Head of caudate nucleus (tissue), 42 donors: ENCODE results near the gene LZTS3.

Source experiments
- DNase-seq, 42 donors: peaks; one replicate each; pipeline versions ENCODE4 v3.0.0 to v3.0.0-alpha.2; 2020 to 2021; ENCODE audit warnings: mixed read lengths in 7 of 42
- intact Hi-C: fragments of 100-400 bp; cut with DNase I; formaldehyde crosslinking; loops from one replicate; pipeline ENCODE4 v1.15.0; 2022

Gene LZTS3

GRCh38 chr20:3171391-3172125, 1.8 kb downstream of the LZTS3 start:
- peak in 3 of 42 donors; percentile 25 to 42 (median 35) for DNase-seq
- intact Hi-C loops: no loop called here

DNA sequence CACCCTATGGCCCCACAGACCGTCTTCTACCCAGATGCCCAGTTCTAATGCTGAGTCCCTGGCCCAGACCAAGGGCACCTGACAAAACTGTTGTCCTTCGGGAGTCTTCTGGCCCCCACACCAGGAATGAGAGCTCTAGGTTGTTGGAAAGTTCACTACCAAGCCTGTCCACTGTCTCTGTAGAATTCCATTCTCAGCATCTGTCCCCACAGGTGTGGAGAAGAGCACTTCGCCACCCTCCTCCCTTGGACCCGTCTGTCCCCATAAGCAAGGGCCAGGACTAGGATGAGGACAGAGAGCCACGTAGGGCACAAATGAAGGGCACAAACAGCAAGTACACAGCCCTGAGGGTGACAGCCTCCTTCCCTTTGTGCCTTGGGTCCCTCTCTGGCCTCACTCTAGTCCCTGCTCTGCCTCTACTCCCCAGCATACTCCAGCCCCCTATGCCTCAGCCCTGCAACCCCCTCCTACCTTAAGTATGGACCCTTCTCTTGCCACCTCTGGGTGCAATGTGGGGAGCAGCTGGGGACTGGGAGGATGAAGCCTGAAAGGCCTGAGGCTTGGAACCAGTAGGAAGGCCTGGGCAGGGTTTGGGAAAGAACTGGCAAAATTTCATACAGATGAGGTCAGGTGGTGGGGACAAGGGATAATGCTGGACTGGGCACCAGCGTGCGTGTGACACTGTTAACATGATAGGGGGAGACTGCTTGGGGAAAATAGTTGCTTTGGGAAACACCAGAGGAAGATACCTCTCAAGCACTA, 4.3 kb downstream of the LZTS3 start:
- DNase-seq: peak in 2 of 42 donors; percentile 1 to 23
- intact Hi-C loops: no loop called here

DNA sequence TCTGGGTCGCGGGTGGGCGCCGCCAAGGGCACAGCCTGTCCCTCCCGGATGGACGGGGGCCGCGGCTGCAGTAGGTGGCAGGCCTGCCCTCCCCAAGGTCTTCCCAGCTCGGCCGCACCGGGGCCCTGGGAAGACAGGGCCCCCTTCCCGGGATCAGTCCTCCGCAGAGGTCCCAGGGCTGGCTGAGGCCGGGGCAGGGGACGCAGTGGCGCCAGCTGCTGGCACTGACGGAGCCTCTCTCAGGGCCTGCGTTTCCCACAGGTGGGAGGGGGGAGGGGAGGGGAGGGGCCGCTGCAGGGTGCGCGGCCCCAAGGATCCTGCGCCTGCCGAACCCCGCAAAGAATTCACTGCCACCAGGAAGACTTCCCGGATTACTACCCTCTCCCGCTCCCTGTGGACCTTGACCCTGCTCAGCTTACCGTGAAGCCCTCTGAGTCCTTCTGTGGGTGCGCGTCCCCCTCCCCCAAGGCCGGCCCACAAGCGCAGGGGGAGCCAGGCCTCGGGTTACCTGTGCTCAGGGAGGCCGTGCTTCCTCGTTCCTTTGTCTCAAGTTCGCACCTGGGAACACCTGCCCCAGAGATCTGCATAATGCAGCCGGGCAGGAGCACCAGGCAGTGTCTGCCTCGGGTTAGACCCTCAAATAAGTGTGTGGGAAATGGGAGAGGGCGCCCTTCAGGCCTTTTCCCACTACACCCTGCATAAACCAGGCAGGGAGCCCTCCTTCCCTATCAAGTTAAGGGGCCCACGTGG, 5.1 kb downstream of the LZTS3 start:
- peak in 2 of 42 donors; percentile 25 to 31 for DNase-seq
- intact Hi-C loops: no loop called here

DNA sequence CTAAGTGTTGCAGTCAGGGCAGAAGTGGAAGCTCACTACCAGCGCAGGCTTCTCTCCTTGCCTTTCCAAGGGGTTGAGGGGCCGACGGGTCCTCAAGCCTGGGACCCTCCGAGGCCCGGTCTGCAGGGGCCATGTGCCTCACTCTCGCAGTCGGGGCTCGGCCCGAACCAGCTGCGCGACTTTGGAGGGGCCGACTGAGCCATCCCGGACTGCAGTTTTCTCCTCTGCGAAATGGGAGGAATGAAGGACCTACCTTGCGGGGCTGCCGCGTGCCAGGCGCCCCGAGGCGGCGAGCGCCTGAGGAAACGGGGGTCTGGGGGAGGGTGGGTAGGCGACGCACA, 5.6 kb downstream of the LZTS3 start:
- peak in 1 of 42 donors; percentile 20 for DNase-seq
- intact Hi-C loops: no loop called here

- DNase-seq: peak in 1 of 42 donors; percentile 32
- intact Hi-C loops: no loop called here
Measured at GRCh38 chr20:3166913-3167342, 6.4 kb downstream of the LZTS3 start.

- peak in 2 of 42 donors; percentile 25 to 38 for DNase-seq
- intact Hi-C loops: no loop called here
Measured at GRCh38 chr20:3166338-3166912, 6.9 kb downstream of the LZTS3 start.

DNA sequence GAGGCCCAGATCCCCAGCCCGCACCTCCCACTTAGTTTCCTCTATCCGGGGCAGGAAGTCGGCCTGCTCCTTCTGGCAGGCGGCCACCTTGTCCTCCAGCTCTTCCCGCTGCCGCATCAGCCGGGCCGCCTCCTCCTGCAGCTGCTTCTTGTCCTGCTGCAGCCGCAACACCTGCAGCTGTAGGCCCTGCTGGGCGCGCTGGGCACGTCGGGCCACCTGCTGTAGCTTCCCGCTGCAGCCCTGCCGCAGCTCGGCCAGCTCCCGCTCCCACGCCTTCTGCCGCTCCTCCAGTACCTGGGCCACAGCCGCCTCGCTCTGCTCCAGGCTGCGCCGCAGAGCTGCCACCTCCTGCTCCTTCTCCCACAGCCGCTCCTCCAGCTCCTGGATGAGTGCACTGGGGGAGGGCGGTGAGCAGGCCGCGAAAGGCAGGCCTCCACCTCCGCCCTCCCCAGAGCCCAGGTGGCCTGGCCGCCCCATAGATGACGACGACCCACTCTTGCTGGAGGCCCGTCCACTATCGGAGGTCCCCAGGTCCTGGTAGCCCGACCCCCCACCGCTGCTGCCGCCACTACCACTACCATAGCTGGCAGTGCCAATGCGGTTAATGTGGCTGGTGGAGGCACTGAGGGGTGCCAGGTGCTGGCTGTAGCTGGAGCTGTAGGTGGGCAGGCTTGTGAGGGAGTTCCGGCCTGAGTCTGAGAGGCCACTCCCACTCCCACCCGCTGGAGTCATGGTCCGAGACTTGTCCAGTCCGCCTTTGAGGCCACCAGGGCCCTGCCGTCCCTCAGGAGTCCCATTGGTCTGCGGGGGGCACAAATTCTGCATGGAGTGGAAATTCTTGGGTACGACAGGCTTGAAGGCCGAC, 7.6 kb downstream of the LZTS3 start:
- intact Hi-C loops: no loop called here
- DNase-seq: peak in 39 of 42 donors; percentile 33 to 85 (median 67)

DNA sequence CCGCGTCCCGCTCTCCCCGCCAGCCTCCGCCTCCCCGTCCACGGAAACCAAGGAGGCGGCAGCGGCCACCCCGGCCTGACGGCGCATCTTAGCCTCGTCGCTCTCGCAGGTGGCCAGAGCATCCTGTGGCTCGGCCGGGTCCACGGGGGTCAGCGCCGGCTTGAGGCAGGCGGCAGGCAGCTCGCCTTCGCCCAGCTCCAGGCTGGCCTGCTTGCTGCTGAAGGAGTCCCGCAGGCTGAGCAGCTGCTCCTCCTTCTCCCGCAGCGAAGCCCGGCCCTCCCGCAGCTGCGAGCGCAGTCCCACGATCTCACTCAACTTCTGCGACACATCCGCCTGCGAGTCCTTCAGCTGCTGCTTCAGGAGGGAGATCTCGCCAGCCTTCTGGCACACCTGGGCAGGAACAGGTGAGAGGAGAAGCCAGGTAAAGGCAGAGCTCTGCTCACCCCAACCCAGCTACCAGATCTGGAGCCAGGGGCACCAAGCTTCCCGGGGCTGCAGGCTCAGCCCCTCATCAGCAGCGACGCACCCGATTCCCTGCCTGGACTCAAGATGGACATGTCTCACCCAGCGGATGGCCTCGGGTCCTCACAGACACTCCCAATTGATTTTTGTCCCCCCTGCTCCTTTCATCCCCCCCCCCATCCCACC, 8.5 kb downstream of the LZTS3 start:
- intact Hi-C loops: no loop called here
- DNase-seq: peak in 2 of 42 donors; percentile 27 to 42

- DNase-seq: peak in 2 of 42 donors; percentile 25 to 35
- intact Hi-C loops: no loop called here
Measured at GRCh38 chr20:3164043-3164762, 9.1 kb downstream of the LZTS3 start.

GRCh38 chr20:3163099-3164042, 10.0 kb downstream of the LZTS3 start:
- intact Hi-C loops: no loop called here
- DNase-seq: peak in 2 of 42 donors; percentile 25 to 34

DNA sequence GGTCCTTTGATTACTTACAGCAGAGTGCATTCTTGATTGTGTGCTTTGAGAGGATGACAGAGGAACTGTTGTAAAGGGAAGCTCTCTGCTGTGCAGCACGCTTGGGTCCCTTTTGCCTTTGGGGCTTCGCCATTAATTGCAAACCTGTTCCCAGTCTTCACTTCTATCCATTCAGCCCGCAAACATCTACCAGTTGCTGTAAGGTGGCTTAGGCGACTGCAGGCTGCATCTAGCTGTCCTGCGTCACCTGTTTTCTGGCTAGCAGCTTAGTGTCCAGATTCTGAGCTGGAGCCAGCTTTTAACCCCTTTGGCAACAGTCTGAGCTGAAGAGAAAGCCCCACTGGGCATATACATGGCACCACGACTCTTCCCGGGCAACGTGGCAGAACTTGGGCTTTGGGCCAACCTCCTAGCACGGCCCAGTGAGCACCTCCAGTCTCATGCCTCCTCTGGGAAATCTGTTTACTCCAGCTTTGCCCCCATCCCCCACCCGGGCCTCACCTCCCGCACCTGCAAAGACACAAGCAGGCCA, 11.2 kb downstream of the LZTS3 start:
- intact Hi-C loops: no loop called here
- peak in 5 of 42 donors; percentile 29 to 60 (median 50) for DNase-seq

- peak in 2 of 42 donors; percentile 23 to 31 for DNase-seq
- intact Hi-C loops: no loop called here
Measured at GRCh38 chr20:3161316-3162079, 11.9 kb downstream of the LZTS3 start.

DNA sequence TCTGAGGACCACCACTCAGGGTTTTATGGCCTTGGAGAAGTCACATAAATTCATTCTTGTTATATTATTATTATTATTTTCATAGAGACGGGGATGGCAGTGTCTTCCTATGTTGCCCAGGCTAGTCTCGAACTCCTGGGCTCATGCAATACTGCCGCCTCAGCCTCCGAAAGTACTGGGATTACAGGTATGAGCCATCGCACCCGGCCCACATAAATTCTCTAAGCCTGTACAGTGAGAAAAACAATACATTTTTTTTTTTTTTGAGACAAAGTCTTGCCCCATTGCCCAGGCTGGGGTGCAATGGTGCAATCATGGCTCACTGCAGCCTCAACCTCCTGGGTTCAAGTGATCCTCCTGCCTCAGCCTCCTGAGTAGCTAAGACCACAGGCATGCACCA, 12.9 kb downstream of the LZTS3 start:
- peak in 2 of 42 donors; percentile 6 to 30 for DNase-seq

GRCh38 chr20:3158968-3159431, 14.3 kb downstream of the LZTS3 start:
- DNase-seq: peak in 1 of 42 donors; percentile 9
- intact Hi-C loops: no loop called here

More for the DNA sequence above, 12.9 kb downstream of the LZTS3 start:
- intact Hi-C loops: no loop called here

GRCh38 chr20:3157817-3158216, 15.5 kb downstream of the LZTS3 start:
- intact Hi-C loops: no loop called here
- peak in 1 of 42 donors; percentile 13 for DNase-seq
